IMR-90 (cell line): ENCODE data around the gene TRPC4AP. TPM values are rescaled to one million over a fixed set of nuclear protein-coding genes. Genes with fewer than 3 reads are reported as not detected.

Experiments used
- ATAC-seq: fragments of 200-7000 bp; cut with Tn5 transposase; 2 replicates; pipeline ENCODE4 v1.9.1; 2020; ENCODE audit warnings: low read depth, mild to moderate bottlenecking, moderate library complexity
- Bru-seq: library from RNA; stranded (reverse); fragments of 400-500 nt; gene quantifications from one replicate; lab custom pipeline; 2021; lab: Mats Ljungman, UMichigan
- BruChase-seq, 2 experiments: library from RNA; stranded (reverse); fragments of 400-500 nt; gene quantifications; one replicate each; lab custom pipeline; 2021; lab: Mats Ljungman, UMichigan
- BruUV-seq: library from RNA; stranded (reverse); fragments of 400-500 nt; replicated peaks from 2 replicates; lab custom pipeline; 2021; lab: Mats Ljungman, UMichigan
- CTCF ChIA-PET: fragments of 300-600 bp; formaldehyde crosslinking; extraction: SDS; loops from one replicate; lab custom pipeline; 2021; ENCODE audit warnings: antibody characterized with exemption; lab: Yijun Ruan, JAX
- POLR2A ChIA-PET: fragments of 300-600 bp; sonication (Branson Sonifier 250); formaldehyde crosslinking; loops from one replicate; lab custom pipeline; 2022; ENCODE audit warnings: antibody characterized with exemption; ENCODE audit not compliant: unreplicated experiment; lab: Charles Lee
- DNase-seq: peaks from one replicate; pipeline ENCODE4 v3.0.0; 2013
- H2AFZ ChIP-seq: replicated peaks from 2 replicates; pipeline ENCODE3; 2013; ENCODE audit warnings: low read length, mild to moderate bottlenecking; ENCODE audit not compliant: poor library complexity
- H2AK5ac ChIP-seq: 2 replicates; pipeline ENCODE4 v1.6.1; 2013; ENCODE audit warnings: low read depth, low read length, inconsistent platforms
- H2AK9ac ChIP-seq: replicated peaks from 2 replicates; pipeline ENCODE3; 2013; ENCODE audit warnings: mild to moderate bottlenecking, low read depth, low read length, moderate library complexity; ENCODE audit not compliant: poor library complexity
- H2BK120ac ChIP-seq: 2 replicates; pipeline ENCODE4 v1.6.1; 2013; ENCODE audit warnings: low read depth, low read length, inconsistent platforms
- H2BK15ac ChIP-seq: 3 replicates; pipeline ENCODE4 v1.6.1; 2013; ENCODE audit warnings: low read depth, low read length, inconsistent platforms
- H2BK20ac ChIP-seq: 2 replicates; pipeline ENCODE4 v1.6.1; 2013; ENCODE audit warnings: low read depth, mild to moderate bottlenecking, inconsistent platforms, low read length, moderate library complexity
- H2BK5ac ChIP-seq: 2 replicates; pipeline ENCODE4 v1.6.1; 2013; ENCODE audit warnings: mild to moderate bottlenecking, low read depth, low read length, inconsistent platforms; ENCODE audit not compliant: poor library complexity, severe bottlenecking
- H3K14ac ChIP-seq: replicated peaks from 2 replicates; pipeline ENCODE4 v1.6.1; 2013; ENCODE audit warnings: low read depth, low read length, inconsistent platforms
- H3K18ac ChIP-seq: 2 replicates; pipeline ENCODE4 v1.6.1; 2013; ENCODE audit warnings: low read depth, low read length, control low read depth
- H3K23ac ChIP-seq: 2 replicates; pipeline ENCODE4 v1.6.1; 2013; ENCODE audit warnings: low read depth, low read length, inconsistent platforms
- H3K27ac ChIP-seq: 2 replicates; pipeline ENCODE4 v1.5.1; 2013; ENCODE audit warnings: mild to moderate bottlenecking, control low read depth, low read length; ENCODE audit not compliant: insufficient read depth
- H3K27me3 ChIP-seq: 2 replicates; pipeline ENCODE4 v1.6.1; 2013; ENCODE audit warnings: low read length; ENCODE audit not compliant: control insufficient read depth, insufficient read depth
- H3K36me3 ChIP-seq: 2 replicates; pipeline ENCODE4 v1.6.1; 2013; ENCODE audit warnings: low read length, mixed read lengths; ENCODE audit not compliant: control insufficient read depth, insufficient read depth
- H3K4ac ChIP-seq: 2 replicates; pipeline ENCODE4 v1.6.1; 2013; ENCODE audit warnings: low read depth, low read length, inconsistent platforms
- H3K4me1 ChIP-seq: 2 replicates; pipeline ENCODE4 v1.6.1; 2013; ENCODE audit warnings: low read length, mixed read lengths; ENCODE audit not compliant: control insufficient read depth, insufficient read depth
- H3K4me2 ChIP-seq: 2 replicates; pipeline ENCODE4 v1.6.1; 2013; ENCODE audit warnings: low read depth, mild to moderate bottlenecking, control low read depth, low read length, moderate library complexity
- H3K4me3 ChIP-seq: 2 replicates; pipeline ENCODE4 v1.5.1; 2013; ENCODE audit warnings: low read depth, mild to moderate bottlenecking, control low read depth, low read length, moderate library complexity; ENCODE audit not compliant: insufficient read depth
- H3K56ac ChIP-seq: 2 replicates; pipeline ENCODE4 v1.6.1; 2013; ENCODE audit warnings: low read length, inconsistent platforms; ENCODE audit not compliant: insufficient read depth; ENCODE audit errors: extremely low read depth
- H3K79me1 ChIP-seq, 2 experiments: 2 replicates each; pipeline ENCODE4 v1.6.1; 2013; ENCODE audit warnings: low read length in 2 of 2, inconsistent platforms in 1 of 2, low read depth in 1 of 2
- H3K9ac ChIP-seq: 2 replicates; pipeline ENCODE4 v1.6.1; 2013; ENCODE audit warnings: low read depth, low read length, control low read depth
- H3K9me1 ChIP-seq: 2 replicates; pipeline ENCODE4 v1.6.1; 2013; ENCODE audit warnings: low read length, inconsistent platforms; ENCODE audit not compliant: insufficient read depth
- H3K9me3 ChIP-seq: 2 replicates; pipeline ENCODE4 v1.6.1; 2013; ENCODE audit warnings: low read length; ENCODE audit not compliant: control insufficient read depth, insufficient read depth
- H4K20me1 ChIP-seq: 2 replicates; pipeline ENCODE4 v1.6.1; 2013; ENCODE audit warnings: low read length, inconsistent platforms; ENCODE audit not compliant: insufficient read depth
- H4K5ac ChIP-seq: 2 replicates; pipeline ENCODE4 v1.6.1; 2013; ENCODE audit warnings: mild to moderate bottlenecking, low read depth, low read length, control low read depth
- H4K8ac ChIP-seq, 2 experiments: 2 replicates each; pipeline ENCODE4 v1.6.1; 2013; ENCODE audit warnings: low read depth in 2 of 2, low read length in 2 of 2, control low read depth in 1 of 2, inconsistent platforms in 1 of 2
- H4K91ac ChIP-seq: 2 replicates; pipeline ENCODE4 v1.6.1; 2013; ENCODE audit warnings: low read depth, low read length, inconsistent platforms; ENCODE audit not compliant: insufficient read depth
- MAFK ChIP-seq: IDR thresholded peaks from 2 replicates; pipeline ENCODE4 v1.6.1; 2012; ENCODE audit warnings: low read depth, low read length, improper control_type of control experiment
- MAZ ChIP-seq: IDR thresholded peaks from 2 replicates; pipeline ENCODE4 v1.6.1; 2012; ENCODE audit warnings: low read depth, mild to moderate bottlenecking, low read length, improper control_type of control experiment, moderate library complexity, borderline replicate concordance
- POLR2A ChIP-seq: IDR thresholded peaks from 2 replicates; pipeline ENCODE4 v1.6.1; 2012; ENCODE audit warnings: mild to moderate bottlenecking, low read depth, low read length
- RAD21 ChIP-seq: IDR thresholded peaks from 2 replicates; pipeline ENCODE4 v1.6.1; 2012; ENCODE audit warnings: low read length, improper control_type of control experiment
- RCOR1 ChIP-seq: IDR thresholded peaks from 2 replicates; pipeline ENCODE4 v1.6.1; 2012; ENCODE audit warnings: mild to moderate bottlenecking, low read length, improper control_type of control experiment; ENCODE audit not compliant: insufficient replicate concordance
- RFX5 ChIP-seq: IDR thresholded peaks from 2 replicates; pipeline ENCODE4 v1.8.0; 2012; ENCODE audit warnings: low read depth, mild to moderate bottlenecking, low read length, moderate library complexity
- SMC3 ChIP-seq: fragments of 150-350 bp; IDR thresholded peaks from 2 replicates; pipeline ENCODE4 v1.6.1; 2016; ENCODE audit warnings: low read depth, mild to moderate bottlenecking, antibody characterized with exemption, low read length, moderate library complexity
- USF2 ChIP-seq: fragments of 150-350 bp; IDR thresholded peaks from 2 replicates; pipeline ENCODE4 v1.6.1; 2017; ENCODE audit warnings: mild to moderate bottlenecking, antibody characterized with exemption, low read length, low read depth
- WGBS, 2 experiments: methylation state at CpG; one replicate each; pipeline versions ENCODE4 v1.1.5 to v1.1.7; 2013; ENCODE audit warnings: missing lambda C conversion rate in 2 of 2; ENCODE audit not compliant: insufficient read length in 1 of 2; ENCODE audit errors: extremely low coverage in 2 of 2; 5-methylcytosine and 5-hydroxymethylcytosine counted together
- dilution Hi-C: fragments of 300-500 bp; cut with HindIII; formaldehyde crosslinking; loops from one replicate; pipeline ENCODE4 v1.14.3; 2018; ENCODE audit warnings: low sequenced_read_pairs; ENCODE audit not compliant: unreplicated experiment
- in situ Hi-C: fragments of 300-500 bp; cut with MboI; formaldehyde crosslinking; loops from 3 replicates; pipeline ENCODE4 v1.14.3; 2019; ENCODE audit warnings: low sequenced_read_pairs, inconsistent platforms, mixed read lengths
- intact Hi-C: fragments of 100-400 bp; cut with micrococcal nuclease; formaldehyde crosslinking; loops from 2 replicates; pipeline ENCODE4 v1.10.0; 2022
- long read RNA-seq: library from polyadenylated mRNA; unstranded; transcript quantifications from one replicate; pipeline ENCODE4 v2.0.0, GENCODE V29; 2021; ENCODE audit not compliant: unreplicated experiment
- polyA plus RNA-seq, 3 experiments: library from polyadenylated mRNA; depleted of rRNA; stranded (reverse); fragments of >200 nt; gene quantifications; 2 replicates each; pipeline ENCODE4 v1.2.3, GENCODE V29; 2012; ENCODE audit warnings: low replicate concordance in 1 of 3
- total RNA-seq: library from RNA; depleted of rRNA; stranded (reverse); fragments of >200 nt; gene quantifications from 2 replicates; pipeline ENCODE4 v1.2.3, GENCODE V29; 2012; rRNA removed
- TF ChIP-seq, protein P1 (sequence below): fragments of 150-350 bp; IDR thresholded peaks from 2 replicates; pipeline ENCODE4 v1.6.1; 2016; ENCODE audit warnings: low read depth, mild to moderate bottlenecking, low read length, moderate library complexity, borderline replicate concordance
- TF ChIP-seq, protein P2 (sequence below): conservative IDR thresholded peaks from 2 replicates; pipeline ENCODE4 v1.5.1; 2012; ENCODE audit warnings: mild to moderate bottlenecking, low read depth, low read length, improper control_type of control experiment

The TRPC4AP gene
- total RNA-seq (39.4 and 41.0 TPM in 2 replicates), polyA plus RNA-seq (2012; rRNA removed) (77.6 and 81.0 TPM in 2 replicates), Bru-seq, nascent RNA (percentile 94 among the genes with signal in this experiment), BruChase-seq, experiment 1, labeled RNA remaining after a 6-hour chase (percentile 94 among the genes with signal in this experiment), BruChase-seq, experiment 2, labeled RNA remaining after a 2-hour chase (percentile 91 among the genes with signal in this experiment)
- polyA plus RNA-seq (2012; cell fraction: cytosol; rRNA removed) = 47.2 and 64.3 TPM in 2 replicates
- polyA plus RNA-seq (2012; cell fraction: nucleus; rRNA removed; ENCODE audit: low replicate concordance) = 135 and 171 TPM in 2 replicates
- long read RNA-seq, transcript TRPC4AP-201 (19 exons, 3,226 nt) = major isoform, 75 of 171 reads
- long read RNA-seq, transcript TRPC4AP-202 (19 exons, 3,138 nt) = minor isoform, 44 of 171 reads
- long read RNA-seq, partial matches to known transcripts = 32 of 171 reads
- long read RNA-seq, other reads (novel, unspliced or antisense) = 20 of 171 reads

GRCh38 chr20:35092524-35093266 is at the start of gene TRPC4AP:
Gene TRPC4AP, minus strand, starts transcription at chr20:35092807. Its CDS starts 26 bp downstream, at chr20:35092781.
- Histone ChIP-seq H3K4me2 (peak within 1 kb of the TSS; percentile 90), H4K5ac (peak within 1 kb of the TSS; percentile 91), H2AFZ (peak within 1 kb of the TSS; percentile 96), H3K23ac (peak within 1 kb of the TSS; percentile 92), H3K14ac (peak within 1 kb of the TSS; percentile 86), H2AK9ac (peak within 1 kb of the TSS; percentile 99), H2BK120ac (peak within 1 kb of the TSS; percentile 94), H3K4ac (peak within 1 kb of the TSS; percentile 94), H3K9ac (peak within 1 kb of the TSS; percentile 93), H3K56ac (peak within 1 kb of the TSS; percentile 76), H3K27me3 (no peaks in the 10 kb centered on the region), H3K27ac (peak within 1 kb of the TSS; percentile 96), H2BK15ac (peak within 1 kb of the TSS; percentile 98; the same call in 2 of the 3 replicates), H2BK5ac (peak within 1 kb of the TSS; percentile 90), H3K36me3 (peaks cover 3% of the 10 kb centered on the region), H3K4me3 (peak within 1 kb of the TSS; percentile 87), H4K8ac (peak within 1 kb of the TSS; percentile 94 to 98), H4K91ac (peak within 1 kb of the TSS; percentile 95), H2BK20ac (peak within 1 kb of the TSS; percentile 72), H4K20me1 (peaks cover 40% of the 10 kb centered on the region), H3K18ac (peak within 1 kb of the TSS; percentile 62), H3K9me3 (no peaks in the 10 kb centered on the region), H3K79me1 (peaks cover 0 to 44% of the 10 kb centered on the region in 2 experiments; a peak in 2 of 4 replicates), H3K9me1 (peaks cover 8% of the 10 kb centered on the region), H2AK5ac (peak within 1 kb of the TSS; percentile 87), H3K4me1 (peaks cover 9% of the 10 kb centered on the region)
- in situ Hi-C loops (no loop called here), intact Hi-C loops (loop anchor here (1.0 to 10.0 kb wide), 2 partner anchors 218 to 258 kb away; no protein-coding TSS in a partner anchor), dilution Hi-C loops (no loop called here)
- BruUV-seq = no TSS peak
- peak; percentile 95 for ATAC-seq
- CTCF ChIA-PET = interaction anchor here (0.6 to 1.0 kb wide), 4 partner anchors 52 to 258 kb away, joined by 3 to 6 read pairs (median 6); no protein-coding TSS in a partner anchor
- 6% methylated on average over 32 of the region's 69 CpGs; no CpG with 5 or more reads in 1 of the 2 experiments for whole genome bisulfite sequencing, 2 experiments
- DNase-seq = peak; percentile 86
- POLR2A ChIA-PET = interaction anchor here (0.5 kb wide), 1 partner anchor 508 kb away, joined by 4 read pairs; no protein-coding TSS in a partner anchor
- TF ChIP-seq MAZ (peak; percentile 79), POLR2A (peak; percentile 90), RAD21 (peak; percentile 52), RFX5 (no peak), USF2 (peak; percentile 47; the same call in 1 of the 2 replicates), MAFK (no peak), RCOR1 (no peak), SMC3 (0 out of 2 replicates have a peak, but pooled peaks have one; percentile 15)
- TF ChIP-seq, protein P1, sequence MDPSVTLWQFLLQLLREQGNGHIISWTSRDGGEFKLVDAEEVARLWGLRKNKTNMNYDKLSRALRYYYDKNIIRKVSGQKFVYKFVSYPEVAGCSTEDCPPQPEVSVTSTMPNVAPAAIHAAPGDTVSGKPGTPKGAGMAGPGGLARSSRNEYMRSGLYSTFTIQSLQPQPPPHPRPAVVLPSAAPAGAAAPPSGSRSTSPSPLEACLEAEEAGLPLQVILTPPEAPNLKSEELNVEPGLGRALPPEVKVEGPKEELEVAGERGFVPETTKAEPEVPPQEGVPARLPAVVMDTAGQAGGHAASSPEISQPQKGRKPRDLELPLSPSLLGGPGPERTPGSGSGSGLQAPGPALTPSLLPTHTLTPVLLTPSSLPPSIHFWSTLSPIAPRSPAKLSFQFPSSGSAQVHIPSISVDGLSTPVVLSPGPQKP = no peak
- TF ChIP-seq, protein P2, sequence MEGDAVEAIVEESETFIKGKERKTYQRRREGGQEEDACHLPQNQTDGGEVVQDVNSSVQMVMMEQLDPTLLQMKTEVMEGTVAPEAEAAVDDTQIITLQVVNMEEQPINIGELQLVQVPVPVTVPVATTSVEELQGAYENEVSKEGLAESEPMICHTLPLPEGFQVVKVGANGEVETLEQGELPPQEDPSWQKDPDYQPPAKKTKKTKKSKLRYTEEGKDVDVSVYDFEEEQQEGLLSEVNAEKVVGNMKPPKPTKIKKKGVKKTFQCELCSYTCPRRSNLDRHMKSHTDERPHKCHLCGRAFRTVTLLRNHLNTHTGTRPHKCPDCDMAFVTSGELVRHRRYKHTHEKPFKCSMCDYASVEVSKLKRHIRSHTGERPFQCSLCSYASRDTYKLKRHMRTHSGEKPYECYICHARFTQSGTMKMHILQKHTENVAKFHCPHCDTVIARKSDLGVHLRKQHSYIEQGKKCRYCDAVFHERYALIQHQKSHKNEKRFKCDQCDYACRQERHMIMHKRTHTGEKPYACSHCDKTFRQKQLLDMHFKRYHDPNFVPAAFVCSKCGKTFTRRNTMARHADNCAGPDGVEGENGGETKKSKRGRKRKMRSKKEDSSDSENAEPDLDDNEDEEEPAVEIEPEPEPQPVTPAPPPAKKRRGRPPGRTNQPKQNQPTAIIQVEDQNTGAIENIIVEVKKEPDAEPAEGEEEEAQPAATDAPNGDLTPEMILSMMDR = peak; percentile 98
